ENCODE data around the gene DYRK1A.

DNA sequence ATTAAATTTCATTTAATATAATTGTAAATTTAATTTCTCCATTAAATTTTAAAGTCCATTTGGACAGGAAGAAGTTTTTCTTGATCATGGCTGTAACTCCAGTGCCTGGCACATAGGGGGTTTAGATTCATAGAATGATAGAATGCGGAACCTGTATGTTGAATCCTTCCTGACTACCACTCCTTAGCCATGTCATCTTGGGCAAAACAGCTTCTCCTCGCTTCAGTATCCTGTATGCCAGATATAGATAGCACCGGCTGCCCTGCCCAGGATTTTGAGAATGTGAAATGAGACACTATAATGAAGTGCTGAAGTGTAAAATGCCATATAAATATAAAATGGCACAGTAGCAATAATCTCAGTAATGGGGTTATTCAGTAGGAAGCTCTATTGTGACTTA, 6.4 kb downstream of the DYRK1A start:
- TF ChIP-seq, protein P1, sequence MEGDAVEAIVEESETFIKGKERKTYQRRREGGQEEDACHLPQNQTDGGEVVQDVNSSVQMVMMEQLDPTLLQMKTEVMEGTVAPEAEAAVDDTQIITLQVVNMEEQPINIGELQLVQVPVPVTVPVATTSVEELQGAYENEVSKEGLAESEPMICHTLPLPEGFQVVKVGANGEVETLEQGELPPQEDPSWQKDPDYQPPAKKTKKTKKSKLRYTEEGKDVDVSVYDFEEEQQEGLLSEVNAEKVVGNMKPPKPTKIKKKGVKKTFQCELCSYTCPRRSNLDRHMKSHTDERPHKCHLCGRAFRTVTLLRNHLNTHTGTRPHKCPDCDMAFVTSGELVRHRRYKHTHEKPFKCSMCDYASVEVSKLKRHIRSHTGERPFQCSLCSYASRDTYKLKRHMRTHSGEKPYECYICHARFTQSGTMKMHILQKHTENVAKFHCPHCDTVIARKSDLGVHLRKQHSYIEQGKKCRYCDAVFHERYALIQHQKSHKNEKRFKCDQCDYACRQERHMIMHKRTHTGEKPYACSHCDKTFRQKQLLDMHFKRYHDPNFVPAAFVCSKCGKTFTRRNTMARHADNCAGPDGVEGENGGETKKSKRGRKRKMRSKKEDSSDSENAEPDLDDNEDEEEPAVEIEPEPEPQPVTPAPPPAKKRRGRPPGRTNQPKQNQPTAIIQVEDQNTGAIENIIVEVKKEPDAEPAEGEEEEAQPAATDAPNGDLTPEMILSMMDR (conservative IDR thresholded peaks at IDR 0.05): no peak
- no peak for TF ChIP-seq EZH2 (IDR thresholded peaks at IDR 0.05; ENCODE audit: low read depth)
